Sigmoid colon (tissue), 7 donors: ENCODE measurements around the gene CDK19. TPM values are rescaled to one million over a fixed set of nuclear protein-coding genes. Genes with fewer than 3 reads are reported as not detected.
"Not testable (repeated sequence)": the region's sequence is repeated elsewhere in the genome, so short reads cannot be mapped to it uniquely, and the experiment has no call there.

Experiments
- DNase-seq: peaks from one replicate; pipeline ENCODE4 v3.0.0-alpha.2; 2019
- H3K27ac ChIP-seq, 4 donors: fragments of 200-600 bp; sonication (generic); one replicate each; pipeline ENCODE4 v1.5.1; 2016 to 2019; ENCODE audit warnings: mild to moderate bottlenecking in 1 of 4
- H3K27me3 ChIP-seq, 3 donors: fragments of 200-600 bp; sonication (generic); one replicate each; pipeline ENCODE4 v1.5.1; 2019; ENCODE audit warnings: mild to moderate bottlenecking in 1 of 3
- H3K36me3 ChIP-seq, 4 donors: fragments of 200-600 bp; sonication (generic); one replicate each; pipeline ENCODE4 v1.5.1; 2016 to 2019
- H3K4me1 ChIP-seq, 4 donors: fragments of 200-600 bp; sonication (generic); one replicate each; pipeline ENCODE4 v1.5.1; 2017 to 2019
- H3K4me3 ChIP-seq, 4 donors: fragments of 200-600 bp; sonication (generic); one replicate each; pipeline ENCODE4 v1.5.1; 2017 to 2019; ENCODE audit warnings: mild to moderate bottlenecking in 2 of 4, moderate library complexity in 1 of 4
- H3K9me3 ChIP-seq, 4 donors: fragments of 200-600 bp in 3 of 4; sonication (generic) in 3 of 4; one replicate each; pipeline versions ENCODE4 v1.5.1 to v1.6.1; 2013 to 2019
- CTCF ChIP-seq, 4 experiments: fragments of 450-650 bp in 3 of 4; fragments of 200-600 bp in 1 of 4; IDR thresholded peaks; one replicate each; pipeline ENCODE4 v1.5.1; 2016 to 2019; ENCODE audit warnings: antibody characterized with exemption in 4 of 4, mild to moderate bottlenecking in 3 of 4, moderate library complexity in 2 of 4
- EP300 ChIP-seq, 4 donors: sonication (generic); formaldehyde crosslinking; IDR thresholded peaks; one replicate each; pipeline ENCODE4 v1.6.1; 2017; ENCODE audit warnings: antibody characterized with exemption in 4 of 4
- POLR2A ChIP-seq, 2 donors: fragments of 450-650 bp; IDR thresholded peaks; one replicate each; pipeline ENCODE4 v1.6.1; 2016; ENCODE audit warnings: antibody characterized with exemption in 2 of 2, mild to moderate bottlenecking in 2 of 2, moderate library complexity in 2 of 2
- POLR2AphosphoS5 ChIP-seq, 4 donors: sonication (generic); formaldehyde crosslinking; IDR thresholded peaks; one replicate each; pipeline ENCODE4 v1.6.1; 2017; ENCODE audit warnings: antibody characterized with exemption in 4 of 4
- WGBS, 2 donors: extraction: QIAGEN DNeasy Blood & Tissue Kit; methylation state at CpG; one replicate each; pipeline ENCODE4 v1.1.7; 2013; 5-methylcytosine and 5-hydroxymethylcytosine counted together
- intact Hi-C: fragments of 100-400 bp; cut with DNase I; formaldehyde crosslinking; loops from one replicate; pipeline ENCODE4 v1.15.1; 2023
- polyA plus RNA-seq, 3 donors: library from polyadenylated mRNA; stranded (reverse); fragments of 200-250 nt; gene quantifications; one replicate each; pipeline ENCODE4 v1.2.3, GENCODE V29; 2013
- total RNA-seq, 4 donors: library from RNA; depleted of rRNA; stranded (reverse); fragments of >200 nt; gene quantifications; one replicate each; pipeline ENCODE4 v1.1.0, GENCODE V29; 2016
- donor health status: healthy with polysubstance abuse.
- donor health status: Bipolar disorder and iron deficiency.
- donor health status: healthy.

Gene CDK19
- total and polyA plus RNA-seq, 7 donors, result 6.7 to 17.8 (median 12.1) TPM

GRCh38 chr6:110809792-110810191 is 5.5 kb downstream of the CDK19 start:
- Histone ChIP-seq H3K9me3 (no peaks in the 10 kb centered on the region), H3K27me3 (no peaks in the 10 kb centered on the region), H3K27ac (no peak overlapping the region), H3K4me3 (no peak overlapping the region), H3K36me3 (no peaks in the 10 kb centered on the region), H3K4me1 (peaks cover 0 to 17% (median 7%) of the 10 kb centered on the region in 4 donors)
- TF ChIP-seq POLR2AphosphoS5 (IDR thresholded peaks at IDR 0.05) (no peak), CTCF (IDR thresholded peaks at IDR 0.05) (no peak), EP300 (IDR thresholded peaks at IDR 0.05) (no peak), POLR2A (IDR thresholded peaks at IDR 0.05) (no peak)
- no peak for DNase-seq
- intact Hi-C loops, result loop anchor here (10.0 kb wide), 1 partner anchor 635 kb away; the partner anchor contains the start of gene WASF1
- WGBS, 2 donors, result 92 to 95% methylated on average over 2 of the region's 2 CpGs

DNA sequence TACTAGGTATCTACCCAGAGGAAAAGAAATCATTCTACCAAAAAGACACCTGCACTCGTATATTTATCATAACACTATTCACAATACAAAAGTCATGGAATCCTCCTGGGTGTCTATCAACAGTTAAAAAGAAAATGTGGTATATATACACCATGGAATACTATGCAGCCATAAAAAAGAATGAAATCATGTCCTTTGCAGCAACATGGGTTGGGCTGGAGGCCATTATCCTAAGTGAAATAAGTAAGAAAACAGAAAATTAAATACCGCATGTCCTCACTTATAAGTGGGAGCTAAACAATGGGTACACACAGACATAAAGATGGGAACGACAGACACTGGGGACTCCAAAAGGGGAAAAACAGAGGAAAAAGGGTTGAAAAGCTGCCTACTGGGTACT is 13.1 kb downstream of the CDK19 start:
- H3K27ac ChIP-seq, intact Hi-C loops: not testable (repeated sequence)
- WGBS, 2 donors, result 97 to 99% methylated on average over 3 of the region's 3 CpGs

GRCh38 chr6:110800839-110801196 is 14.5 kb downstream of the CDK19 start:
- 96% methylated on average over 4 of the region's 4 CpGs for WGBS, 2 donors
- TF ChIP-seq POLR2A (IDR thresholded peaks at IDR 0.05) (no peak), POLR2AphosphoS5 (IDR thresholded peaks at IDR 0.05) (no peak), EP300 (IDR thresholded peaks at IDR 0.05) (no peak), CTCF (IDR thresholded peaks at IDR 0.05) (no peak)
- no peak for DNase-seq

More for the DNA sequence above, 13.1 kb downstream of the CDK19 start:
- H3K27me3 ChIP-seq, DNase-seq, H3K4me1 ChIP-seq, H3K36me3 ChIP-seq, H3K4me3 ChIP-seq, H3K9me3 ChIP-seq: not testable (repeated sequence)

DNA sequence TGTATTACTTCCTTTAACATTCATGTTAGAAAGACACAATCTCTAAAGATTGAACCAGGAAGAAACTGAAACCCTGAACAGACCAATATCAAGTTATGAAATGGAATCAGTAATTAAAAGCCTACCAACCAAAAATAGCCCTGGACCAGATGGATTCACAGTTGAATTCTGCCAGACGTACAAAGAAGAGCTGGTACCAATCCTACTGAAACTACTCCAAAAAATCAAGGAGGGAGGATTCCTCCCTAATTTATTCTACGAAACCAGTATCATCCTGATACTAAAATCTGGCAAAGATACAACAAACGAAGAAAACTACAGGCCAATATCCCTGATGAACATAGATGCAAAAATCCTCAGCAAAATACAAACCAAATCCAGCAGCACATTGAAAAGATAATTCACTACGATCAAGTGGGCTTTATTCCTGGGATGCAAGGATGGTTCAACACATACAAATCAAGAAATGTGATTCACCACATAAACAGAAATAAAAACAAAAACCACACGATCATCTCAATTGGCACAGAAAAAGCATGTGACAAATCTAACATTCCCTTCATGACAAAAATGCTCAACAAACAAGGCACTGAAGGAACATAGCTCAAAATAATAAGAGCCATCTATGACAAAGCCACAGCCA is 15.0 kb downstream of the CDK19 start:
- H3K27me3 ChIP-seq, result no peaks in the 10 kb centered on the region
- H3K4me3 ChIP-seq, result no peak overlapping the region
- WGBS, 2 donors, result 95 to 96% methylated on average over 5 of the region's 5 CpGs
- no peak overlapping the region for H3K27ac ChIP-seq
- no peaks in the 10 kb centered on the region for H3K9me3 ChIP-seq
- H3K4me1 ChIP-seq, result no peaks in the 10 kb centered on the region
- TF ChIP-seq POLR2A (IDR thresholded peaks at IDR 0.05) (no peak), EP300 (IDR thresholded peaks at IDR 0.05) (no peak), POLR2AphosphoS5 (IDR thresholded peaks at IDR 0.05) (no peak), CTCF (IDR thresholded peaks at IDR 0.05) (no peak)
- intact Hi-C loops, result no loop called here
- no peaks in the 10 kb centered on the region for H3K36me3 ChIP-seq
- DNase-seq, result no peak

More at GRCh38 chr6:110800839-110801196, 14.5 kb downstream of the CDK19 start:
- intact Hi-C loops, result no loop called here
- no peaks in the 10 kb centered on the region for H3K36me3 ChIP-seq
- H3K9me3 ChIP-seq, result no peaks in the 10 kb centered on the region
- no peaks in the 10 kb centered on the region for H3K27me3 ChIP-seq
- H3K27ac ChIP-seq, result no peak overlapping the region
- no peaks in the 10 kb centered on the region for H3K4me1 ChIP-seq
- H3K4me3 ChIP-seq, result no peak overlapping the region

DNA sequence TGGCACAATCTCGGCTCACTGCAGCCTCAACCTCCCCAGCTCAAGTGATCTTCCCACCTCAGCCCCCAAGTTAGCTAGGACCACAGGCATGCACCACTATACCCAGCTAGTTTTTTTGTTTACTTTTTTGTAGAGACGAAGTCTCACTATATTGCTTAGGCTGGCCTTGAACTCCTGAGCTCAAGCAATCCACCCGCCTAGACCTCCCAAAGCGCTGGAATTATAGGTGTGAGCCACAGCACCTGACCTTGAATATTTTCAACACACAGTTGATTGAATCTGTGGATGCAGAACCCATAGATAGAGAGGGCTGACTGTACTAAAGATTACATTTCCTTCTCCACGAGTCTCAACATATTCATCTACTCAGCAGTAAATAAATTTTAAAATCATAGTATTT is 15.6 kb downstream of the CDK19 start:
- WGBS, 2 donors, result 67 to 91% methylated on average over 5 of the region's 5 CpGs
- Histone ChIP-seq H3K4me1 (no peaks in the 10 kb centered on the region), H3K27me3 (no peaks in the 10 kb centered on the region), H3K27ac (no peak overlapping the region), H3K36me3 (no peaks in the 10 kb centered on the region), H3K9me3 (no peaks in the 10 kb centered on the region), H3K4me3 (no peak overlapping the region)
- intact Hi-C loops, result no loop called here
- no peak for DNase-seq
- TF ChIP-seq EP300 (IDR thresholded peaks at IDR 0.05) (no peak), POLR2AphosphoS5 (IDR thresholded peaks at IDR 0.05) (no peak), CTCF (IDR thresholded peaks at IDR 0.05) (no peak), POLR2A (IDR thresholded peaks at IDR 0.05) (no peak)
